ENCODE data around the gene CCDC88C. TPM values are rescaled to one million over a fixed set of nuclear protein-coding genes. Genes with fewer than 3 reads are reported as not detected.
A peak's percentile ranks its signal among the peaks of the same experiment; 100 is the strongest.

CCDC88C gene
- total and polyA plus RNA-seq, 2 experiments from 2014 or later = 23.6 to 60.7 TPM

GRCh38 chr14:91405241-91405721 is 12.3 kb downstream of the CCDC88C start (continued):
- TF ChIP-seq REST (IDR thresholded peaks at IDR 0.05; ENCODE audit: unreplicated experiment) (no peak), POLR2AphosphoS5 (IDR thresholded peaks at IDR 0.05; ENCODE audit: low read depth) (no peak), JUNB (IDR thresholded peaks at IDR 0.05; ENCODE audit: unreplicated experiment) (no peak)
- TF ChIP-seq, protein P1, sequence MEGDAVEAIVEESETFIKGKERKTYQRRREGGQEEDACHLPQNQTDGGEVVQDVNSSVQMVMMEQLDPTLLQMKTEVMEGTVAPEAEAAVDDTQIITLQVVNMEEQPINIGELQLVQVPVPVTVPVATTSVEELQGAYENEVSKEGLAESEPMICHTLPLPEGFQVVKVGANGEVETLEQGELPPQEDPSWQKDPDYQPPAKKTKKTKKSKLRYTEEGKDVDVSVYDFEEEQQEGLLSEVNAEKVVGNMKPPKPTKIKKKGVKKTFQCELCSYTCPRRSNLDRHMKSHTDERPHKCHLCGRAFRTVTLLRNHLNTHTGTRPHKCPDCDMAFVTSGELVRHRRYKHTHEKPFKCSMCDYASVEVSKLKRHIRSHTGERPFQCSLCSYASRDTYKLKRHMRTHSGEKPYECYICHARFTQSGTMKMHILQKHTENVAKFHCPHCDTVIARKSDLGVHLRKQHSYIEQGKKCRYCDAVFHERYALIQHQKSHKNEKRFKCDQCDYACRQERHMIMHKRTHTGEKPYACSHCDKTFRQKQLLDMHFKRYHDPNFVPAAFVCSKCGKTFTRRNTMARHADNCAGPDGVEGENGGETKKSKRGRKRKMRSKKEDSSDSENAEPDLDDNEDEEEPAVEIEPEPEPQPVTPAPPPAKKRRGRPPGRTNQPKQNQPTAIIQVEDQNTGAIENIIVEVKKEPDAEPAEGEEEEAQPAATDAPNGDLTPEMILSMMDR (conservative IDR thresholded peaks at IDR 0.05; ENCODE audit: low read depth in 2 of 2) = 0 out of 4 replicates have a peak, but pooled peaks of 1 of the 2 experiments have one; percentile 9

GRCh38 chr14:91402771-91403600 is 14.6 kb downstream of the CCDC88C start:
- Histone ChIP-seq H3K4me2 (no peak overlapping the region), H3K36me3 (ENCODE audit: insufficient read depth) (no peaks in the 10 kb centered on the region), H2AFZ (no peak overlapping the region), H3K79me2 (replicated peaks; ENCODE audit: insufficient read depth) (peaks cover 99% of the 10 kb centered on the region), H3K4me3 (no peak overlapping the region), H3K27me3 (ENCODE audit: insufficient read depth) (no peaks in the 10 kb centered on the region), H3K27ac (ENCODE audit: low read depth) (peak overlapping the region; percentile 53), H3K9me2 (ENCODE audit: insufficient read depth) (no peaks in the 10 kb centered on the region), H4K20me1 (replicated peaks; ENCODE audit: insufficient read depth) (peaks cover 16% of the 10 kb centered on the region), H3K4me1 (ENCODE audit: insufficient read depth) (peaks cover 33% of the 10 kb centered on the region), H3F3A (replicated peaks; ENCODE audit: low read depth) (no peaks in the 10 kb centered on the region)
- Mint-ChIP-seq H3K4me3 (no peak overlapping the region), H3K9me3 (no peaks in the 10 kb centered on the region), H3K27ac (peak overlapping the region; percentile 58; the same call in 1 of the 2 replicates), H3K4me1 (peaks cover 39% of the 10 kb centered on the region), H3K27me3 (ENCODE audit: insufficient read depth, low read depth, poor library complexity) (peaks cover 10% of the 10 kb centered on the region), H3K36me3 (ENCODE audit: low read depth) (peaks cover 12% of the 10 kb centered on the region)
- DNase-seq (ENCODE audit: low spot score) (peak; percentile 30), ATAC-seq (no peak)
- no peak for TF ChIP-seq POLR2AphosphoS5 (IDR thresholded peaks at IDR 0.05; ENCODE audit: low read depth)
- TF ChIP-seq, protein P1 (conservative IDR thresholded peaks at IDR 0.05; ENCODE audit: low read depth in 2 of 2) = no peak
- TF ChIP-seq REST (IDR thresholded peaks at IDR 0.05; ENCODE audit: unreplicated experiment) = no peak
- TF ChIP-seq JUNB (IDR thresholded peaks at IDR 0.05; ENCODE audit: unreplicated experiment) = no peak
- TF ChIP-seq EZH2phosphoT487 (IDR thresholded peaks at IDR 0.05; ENCODE audit: unreplicated experiment) = no peak
- no peak for TF ChIP-seq EZH2 (IDR thresholded peaks at IDR 0.05; ENCODE audit: low read depth, unreplicated experiment)
- TF ChIP-seq STAT1 (IDR thresholded peaks at IDR 0.05; ENCODE audit: unreplicated experiment) = no peak
- TF ChIP-seq ZNF331 (CRISPR knock-in tag; IDR thresholded peaks at IDR 0.05; ENCODE audit: low read depth) = no peak
- no peak for TF ChIP-seq CREB1 (CRISPR knock-in tag; IDR thresholded peaks at IDR 0.05; ENCODE audit: low read depth)
